Measurements from ENCODE around the gene CCDC17.

DNA sequence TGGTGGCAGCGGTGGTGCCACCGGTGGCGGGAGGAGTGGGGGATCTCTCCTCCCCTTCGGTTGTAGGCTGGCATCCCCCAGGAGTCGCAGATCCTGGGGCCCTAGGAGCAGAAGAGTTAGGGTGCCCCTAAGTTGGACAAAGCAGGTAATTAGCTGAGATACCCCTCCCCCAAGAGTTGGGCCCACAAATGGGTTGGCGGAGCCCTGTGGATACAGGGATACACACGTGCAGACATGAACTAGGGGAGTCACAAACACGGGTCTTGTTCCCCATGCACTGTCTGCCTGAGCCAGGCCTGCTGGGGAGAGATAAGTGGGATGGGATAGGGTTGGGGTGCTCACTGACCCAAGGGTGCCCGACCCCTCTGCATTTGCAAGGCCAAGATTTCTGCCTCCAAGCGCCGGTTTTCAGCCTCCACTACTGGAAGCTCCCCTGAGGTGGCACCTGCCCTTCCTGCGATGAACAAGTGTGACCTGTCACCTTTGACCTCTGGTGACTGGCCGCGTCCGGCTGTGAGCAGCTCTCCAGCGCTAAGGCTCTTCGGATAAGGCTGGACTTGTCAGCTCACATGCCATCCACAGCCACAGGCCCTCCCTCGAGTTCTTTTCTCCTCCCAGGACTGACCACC is 1.8 kb downstream of the CCDC17 start:
- TF ChIP-seq YY1 (IDR thresholded peaks at IDR 0.05; ENCODE audit: low read depth, low read length) (no peak), CTCF (IDR thresholded peaks at IDR 0.05; ENCODE audit: control extremely low read depth in 1 of 3, insufficient read depth in 1 of 3, low read depth in 1 of 3, low read length in 3 of 3) (no peak), RAD21 (IDR thresholded peaks at IDR 0.05 in 1 of 2, conservative IDR thresholded peaks at IDR 0.05 in 1 of 2; ENCODE audit: low read depth in 2 of 2, low read length in 2 of 2) (no peak), CHD2 (IDR thresholded peaks at IDR 0.05; ENCODE audit: low read length) (no peak), TAF1 (IDR thresholded peaks at IDR 0.05; ENCODE audit: low read depth, low read length) (no peak), BACH1 (IDR thresholded peaks at IDR 0.05; ENCODE audit: low read length) (no peak), SIN3A (conservative IDR thresholded peaks at IDR 0.05 in 1 of 2, IDR thresholded peaks at IDR 0.05 in 1 of 2; ENCODE audit: low read depth in 1 of 2, low read length in 2 of 2) (no peak), PHF8 (conservative IDR thresholded peaks at IDR 0.05; ENCODE audit: low read depth, low read length) (no peak), MAFK (IDR thresholded peaks at IDR 0.05; ENCODE audit: low read depth, low read length) (no peak), POLR2A (IDR thresholded peaks at IDR 0.05; ENCODE audit: control extremely low read depth in 1 of 2, low read depth in 2 of 2, low read length in 2 of 2) (peak in 1 of 2 experiments; percentile 37; a peak in 1 of 3 replicates), NANOG (IDR thresholded peaks at IDR 0.05; ENCODE audit: insufficient read depth, low read depth, low read length, poor library complexity, severe bottlenecking) (no peak)
